GM19452 (cell line): ENCODE data around the gene ZNF691.
"Not testable (repeated sequence)": the region's sequence is repeated elsewhere in the genome, so short reads cannot be mapped to it uniquely, and the experiment has no call there.

Experiments
- ATAC-seq: cut with Tn5 transposase; IDR thresholded peaks from one replicate; pipeline ENCODE4 v1.9.1; 2021; ENCODE audit not compliant: unreplicated experiment

The ZNF691 gene

GRCh38 chr1:42846257-42847110, at the start of gene ZNF691:
Gene ZNF691, plus strand, starts transcription at chr1:42846613. Its CDS starts 3,046 bp downstream, at chr1:42849659.
- peak; percentile 91 for ATAC-seq

GRCh38 chr1:42797414-42797813, 49.0 kb upstream of the ZNF691 start:
- ATAC-seq, result no peak

GRCh38 chr1:42797979-42798378, 48.4 kb upstream of the ZNF691 start:
- no peak for ATAC-seq

- ATAC-seq, result no peak
Measured at GRCh38 chr1:42801832-42802473, 44.5 kb upstream of the ZNF691 start.

- no peak for ATAC-seq
Measured at GRCh38 chr1:42806171-42806570, 40.2 kb upstream of the ZNF691 start.

GRCh38 chr1:42806593-42806992, 39.8 kb upstream of the ZNF691 start:
- no peak for ATAC-seq

GRCh38 chr1:42807056-42807668, 39.3 kb upstream of the ZNF691 start:
- no peak for ATAC-seq

- ATAC-seq, result not testable (repeated sequence)
Measured at GRCh38 chr1:42814815-42815214, 31.6 kb upstream of the ZNF691 start.

- no peak for ATAC-seq
Measured at GRCh38 chr1:42815941-42816584, 30.4 kb upstream of the ZNF691 start.

- peak; percentile 83 for ATAC-seq
Measured at GRCh38 chr1:42816585-42817439, 29.6 kb upstream of the ZNF691 start, which contains the start of the genes ERMAP and SVBP. Gene ERMAP, plus strand, starts transcription at chr1:42817122. Its CDS starts 13,327 bp downstream, at chr1:42830449. Gene SVBP, minus strand, starts transcription at chr1:42817397. Its CDS starts 853 bp downstream, at chr1:42816544.

GRCh38 chr1:42817440-42817767, 29.0 kb upstream of the ZNF691 start:
- ATAC-seq, result no peak

GRCh38 chr1:42817976-42818375, 28.4 kb upstream of the ZNF691 start:
- no peak for ATAC-seq

- no peak for ATAC-seq
Measured at GRCh38 chr1:42820813-42821212, 25.6 kb upstream of the ZNF691 start.

- ATAC-seq, result no peak
Measured at GRCh38 chr1:42821690-42822089, 24.7 kb upstream of the ZNF691 start.

GRCh38 chr1:42822800-42823392, 23.5 kb upstream of the ZNF691 start:
- ATAC-seq, result no peak

GRCh38 chr1:42824481-42825035, 21.9 kb upstream of the ZNF691 start:
- no peak for ATAC-seq

- ATAC-seq, result no peak
Measured at GRCh38 chr1:42825036-42825851, 21.2 kb upstream of the ZNF691 start.

- no peak for ATAC-seq
Measured at GRCh38 chr1:42830631-42831030, 15.8 kb upstream of the ZNF691 start.

- no peak for ATAC-seq
Measured at GRCh38 chr1:42831273-42831672, 15.1 kb upstream of the ZNF691 start.
